Hematopoietic multipotent progenitor cell treated with erythropoietin and hydrocortisone succinate and interleukin-3 and kit ligand, for 17 days (in vitro differentiated cells): ENCODE measurements around the gene EFHD2.
"Not testable (repeated sequence)": the region's sequence is repeated elsewhere in the genome, so short reads cannot be mapped to it uniquely, and the experiment has no call there.

Experiments
- DNase-seq: peaks from one replicate; pipeline ENCODE4 v3.0.0-alpha.2; 2015; ENCODE audit warnings: low spot score

The EFHD2 gene, protein sequence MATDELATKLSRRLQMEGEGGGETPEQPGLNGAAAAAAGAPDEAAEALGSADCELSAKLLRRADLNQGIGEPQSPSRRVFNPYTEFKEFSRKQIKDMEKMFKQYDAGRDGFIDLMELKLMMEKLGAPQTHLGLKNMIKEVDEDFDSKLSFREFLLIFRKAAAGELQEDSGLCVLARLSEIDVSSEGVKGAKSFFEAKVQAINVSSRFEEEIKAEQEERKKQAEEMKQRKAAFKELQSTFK

GRCh38 chr1:15409388-15410222 is at the start of gene EFHD2:
Gene EFHD2 (plus strand): TSS chr1:15409888. CDS start chr1:15409972, 84 bp downstream.
- DNase-seq: no peak

- DNase-seq: no peak
Observed at GRCh38 chr1:15360700-15361099, 49.0 kb upstream of the EFHD2 start.

- no peak for DNase-seq
Observed at GRCh38 chr1:15362096-15362736, 47.5 kb upstream of the EFHD2 start.

DNA sequence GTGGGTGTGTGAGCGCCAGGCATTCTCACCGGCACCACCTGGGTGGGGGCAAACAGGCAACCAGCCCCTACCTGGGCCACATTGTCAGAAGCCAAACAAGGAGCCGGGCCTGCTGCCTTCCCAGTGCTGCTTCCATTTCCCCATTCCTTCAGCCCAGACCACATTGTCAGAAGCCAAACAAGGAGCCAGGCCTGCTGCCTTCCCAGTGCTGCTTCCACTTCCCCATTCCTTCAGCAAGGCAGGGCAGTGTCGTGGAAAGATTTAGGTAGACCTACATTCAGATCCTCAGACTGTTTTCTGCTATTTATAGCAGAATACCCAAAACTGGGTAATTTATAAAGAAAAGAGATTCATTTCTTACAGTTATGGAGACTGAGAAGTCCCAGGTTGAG is 47.0 kb upstream of the EFHD2 start:
- no peak for DNase-seq

DNA sequence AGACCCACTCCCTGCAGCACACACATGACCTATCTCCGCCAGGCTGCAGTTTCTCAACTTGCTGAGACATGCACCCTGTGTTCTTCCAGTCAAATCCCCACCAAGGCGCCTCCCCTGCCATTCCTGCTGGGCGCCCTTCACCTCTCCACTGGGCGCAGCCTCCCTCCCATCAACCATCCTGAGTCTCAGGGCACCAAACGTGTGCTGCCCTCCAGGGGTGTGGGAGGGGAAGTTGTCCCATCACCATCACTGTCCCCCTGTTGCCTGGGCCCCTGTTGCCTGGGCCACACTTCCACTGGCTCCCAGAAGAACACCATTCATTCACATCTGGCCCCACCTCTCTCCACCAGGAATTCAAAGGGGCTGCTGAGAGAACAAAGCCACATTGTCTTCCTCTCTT is 44.9 kb upstream of the EFHD2 start:
- DNase-seq: no peak

DNA sequence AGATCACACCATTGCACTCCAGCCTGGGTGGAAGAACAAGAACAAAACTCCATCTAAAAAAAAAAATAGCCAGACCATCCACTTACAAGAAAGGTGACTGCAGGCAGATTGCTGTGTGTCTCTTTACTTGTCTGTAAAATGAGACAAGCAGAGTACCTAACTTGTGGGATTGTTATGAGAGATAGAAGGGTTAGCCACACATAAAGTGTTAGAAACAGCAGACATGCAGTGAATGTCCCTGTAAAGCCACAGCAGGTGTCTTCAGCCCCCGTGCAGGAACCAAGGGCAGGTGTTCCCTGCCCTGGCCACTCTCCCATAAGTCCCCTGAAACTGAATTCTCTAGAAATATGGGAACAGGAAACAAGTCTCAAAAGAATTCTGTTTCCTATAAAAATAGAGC is 40.8 kb upstream of the EFHD2 start:
- no peak for DNase-seq

- no peak for DNase-seq
Observed at GRCh38 chr1:15370268-15370667, 39.4 kb upstream of the EFHD2 start.

- no peak for DNase-seq
Observed at GRCh38 chr1:15370781-15371520, 38.7 kb upstream of the EFHD2 start.

GRCh38 chr1:15371610-15372545 is 37.8 kb upstream of the EFHD2 start:
- no peak for DNase-seq

GRCh38 chr1:15378729-15379128 is 31.0 kb upstream of the EFHD2 start:
- no peak for DNase-seq

DNA sequence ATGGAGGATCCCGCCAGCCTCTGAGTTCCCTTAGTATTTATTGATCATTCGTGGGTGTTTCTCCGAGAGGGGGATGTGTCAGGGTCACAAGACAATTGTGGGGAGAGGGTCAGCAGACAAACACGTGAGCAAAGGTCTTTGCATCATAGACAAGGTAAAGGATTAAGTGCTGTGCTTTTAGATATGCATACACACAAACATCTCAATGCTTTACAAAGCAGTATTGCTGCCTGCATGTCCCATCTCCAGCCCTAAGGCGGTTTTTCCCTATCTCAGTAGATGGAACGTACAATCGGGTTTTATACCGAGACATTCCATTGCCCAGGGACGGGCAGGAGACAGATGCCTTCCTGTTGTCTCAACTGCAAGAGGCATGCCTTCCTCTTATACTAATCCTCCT is 30.5 kb upstream of the EFHD2 start:
- not testable (repeated sequence) for DNase-seq

GRCh38 chr1:15380601-15381508 is 28.8 kb upstream of the EFHD2 start:
- DNase-seq: no peak

GRCh38 chr1:15381805-15382204 is 27.9 kb upstream of the EFHD2 start:
- no peak for DNase-seq

GRCh38 chr1:15382601-15383518 is 26.8 kb upstream of the EFHD2 start:
- no peak for DNase-seq

DNA sequence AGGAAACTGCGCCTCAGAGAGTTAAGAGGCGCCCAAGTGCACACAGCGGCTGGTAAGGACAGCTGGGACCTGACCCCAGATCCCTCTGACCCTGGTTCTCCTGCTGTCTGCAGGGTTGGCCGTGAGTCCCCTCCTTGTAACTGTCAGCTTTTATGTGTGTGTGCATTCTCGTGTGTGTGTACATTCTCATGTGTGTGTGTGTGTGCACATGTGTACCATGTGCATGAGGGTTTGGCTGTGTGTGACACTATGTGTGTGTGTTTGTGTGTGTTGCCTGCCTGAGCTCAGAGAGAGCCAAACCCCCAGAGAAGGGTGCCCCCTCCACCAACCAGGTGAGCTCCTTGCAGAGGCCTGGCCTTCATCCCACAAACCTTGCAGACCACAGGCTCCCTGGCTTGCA is 25.9 kb upstream of the EFHD2 start:
- no peak for DNase-seq

- DNase-seq: no peak
Observed at GRCh38 chr1:15384301-15384901, 25.3 kb upstream of the EFHD2 start.

GRCh38 chr1:15385420-15385819 is 24.3 kb upstream of the EFHD2 start:
- DNase-seq: no peak

GRCh38 chr1:15386164-15386749 is 23.4 kb upstream of the EFHD2 start:
- no peak for DNase-seq
